ENCODE measurements around the gene ACSM2B. TPM values are rescaled to one million over a fixed set of nuclear protein-coding genes. Genes with fewer than 3 reads are reported as not detected.

Gene ACSM2B
- total RNA-seq, 1 donor from 2014 or later, result not detected

GRCh38 chr16:20612551-20613480 is 36.6 kb upstream of the ACSM2B start:
- Histone ChIP-seq H3K4me1 (peaks cover 16% of the 10 kb centered on the region), H3K4me3 (no peak overlapping the region), H3K27ac (peak overlapping the region; percentile 58), H3K9me3 (no peaks in the 10 kb centered on the region), H3K36me3 (no peaks in the 10 kb centered on the region), H3K27me3 (no peaks in the 10 kb centered on the region)
- intact Hi-C loops (cut with DNase I), result no loop called here
- ATAC-seq, result peak; percentile 80
- DNase-seq, result peak; percentile 91
- no peak for TF ChIP-seq CTCF (IDR thresholded peaks at IDR 0.05)

GRCh38 chr16:20611975-20612481 is 35.9 kb upstream of the ACSM2B start:
- DNase-seq, result peak; percentile 74
- no peak for TF ChIP-seq CTCF (IDR thresholded peaks at IDR 0.05)
- no peaks in the 10 kb centered on the region for H3K9me3 ChIP-seq
- ATAC-seq, result no peak
- H3K4me3 ChIP-seq, result no peak overlapping the region
- intact Hi-C loops (cut with DNase I), result no loop called here
- peak overlapping the region; percentile 70 for H3K27ac ChIP-seq
- H3K4me1 ChIP-seq, result peaks cover 16% of the 10 kb centered on the region
- H3K27me3 ChIP-seq, result no peaks in the 10 kb centered on the region
- H3K36me3 ChIP-seq, result no peaks in the 10 kb centered on the region

GRCh38 chr16:20611350-20611902 is 35.3 kb upstream of the ACSM2B start:
- Histone ChIP-seq H3K27me3 (no peaks in the 10 kb centered on the region), H3K27ac (peak overlapping the region; percentile 70), H3K36me3 (no peaks in the 10 kb centered on the region), H3K4me3 (no peak overlapping the region), H3K9me3 (no peaks in the 10 kb centered on the region), H3K4me1 (peaks cover 16% of the 10 kb centered on the region)
- ATAC-seq (peak; percentile 11), DNase-seq (peak; percentile 78)
- intact Hi-C loops (cut with DNase I), result no loop called here
- TF ChIP-seq CTCF (IDR thresholded peaks at IDR 0.05), result no peak

GRCh38 chr16:20610892-20611349 is 34.8 kb upstream of the ACSM2B start:
- Histone ChIP-seq H3K4me3 (no peak overlapping the region), H3K36me3 (no peaks in the 10 kb centered on the region), H3K27me3 (no peaks in the 10 kb centered on the region), H3K27ac (peak overlapping the region; percentile 70), H3K4me1 (peaks cover 16% of the 10 kb centered on the region), H3K9me3 (no peaks in the 10 kb centered on the region)
- intact Hi-C loops (cut with DNase I), result no loop called here
- DNase-seq, result no peak
- no peak for ATAC-seq
- no peak for TF ChIP-seq CTCF (IDR thresholded peaks at IDR 0.05)

- H3K9me3 ChIP-seq, result no peaks in the 10 kb centered on the region
- H3K4me1 ChIP-seq, result peaks cover 16% of the 10 kb centered on the region
- TF ChIP-seq CTCF (IDR thresholded peaks at IDR 0.05), result no peak
- intact Hi-C loops (cut with DNase I), result no loop called here
- no peaks in the 10 kb centered on the region for H3K27me3 ChIP-seq
- no peak overlapping the region for H3K27ac ChIP-seq
- no peak overlapping the region for H3K4me3 ChIP-seq
- H3K36me3 ChIP-seq, result no peaks in the 10 kb centered on the region
- ATAC-seq, result no peak
- peak; percentile 74 for DNase-seq
Measured at GRCh38 chr16:20610211-20610891, 34.2 kb upstream of the ACSM2B start.

Measured in upper lobe of right lung (tissue), 1 donor.